CD14-positive monocyte (primary cell): Measurements from ENCODE around the gene TTC7B. TPM values are rescaled to one million over a fixed set of nuclear protein-coding genes. Genes with fewer than 3 reads are reported as not detected.

Experiments
- DNase-seq, 3 donors: peaks; one replicate each; pipeline ENCODE4 v3.0.0-alpha.2; 2011 to 2022
- H2AFZ ChIP-seq: 2 replicates; pipeline ENCODE4 v1.6.0; 2012; ENCODE audit warnings: mild to moderate bottlenecking, low read depth, low read length, inconsistent platforms; ENCODE audit not compliant: insufficient read depth, poor library complexity, severe bottlenecking
- H3K27ac ChIP-seq, 2 donors: 1 replicate in 1 of 2; 2 replicates in 1 of 2; pipeline ENCODE4 v1.5.1; 2012 to 2013; ENCODE audit warnings: low read length in 2 of 2, control low read depth in 1 of 2, inconsistent platforms in 1 of 2, low read depth in 1 of 2, mild to moderate bottlenecking in 1 of 2
- H3K27me3 ChIP-seq, 2 donors: one replicate each; pipeline versions ENCODE4 v1.6.0 to v1.6.1; 2011 to 2013; ENCODE audit warnings: low read length in 2 of 2; ENCODE audit not compliant: control insufficient read depth in 2 of 2, insufficient read depth in 2 of 2
- H3K36me3 ChIP-seq, 2 donors: replicated peaks in 1 of 2; 1 replicate in 1 of 2; 2 replicates in 1 of 2; pipeline versions ENCODE4 v1.5.1 to v1.6.1; 2012 to 2013; ENCODE audit warnings: low read length in 2 of 2, control low read depth in 1 of 2, inconsistent platforms in 1 of 2, mild to moderate bottlenecking in 1 of 2; ENCODE audit not compliant: insufficient read depth in 2 of 2, control insufficient read depth in 1 of 2
- H3K4me1 ChIP-seq, 2 donors: 1 replicate in 1 of 2; 2 replicates in 1 of 2; pipeline versions ENCODE4 v1.5.1 to v1.6.1; 2012 to 2013; ENCODE audit warnings: low read length in 2 of 2, control low read depth in 1 of 2, inconsistent platforms in 1 of 2, mild to moderate bottlenecking in 1 of 2, moderate library complexity in 1 of 2; ENCODE audit not compliant: insufficient read depth in 2 of 2, control insufficient read depth in 1 of 2
- H3K4me2 ChIP-seq: replicated peaks from 2 replicates; pipeline ENCODE3; 2012; ENCODE audit warnings: low read length, moderate library complexity, mild to moderate bottlenecking; ENCODE audit not compliant: poor library complexity, severe bottlenecking; ENCODE audit errors: extremely low read depth
- H3K4me3 ChIP-seq, 3 experiments: fragments of 200-600 bp in 1 of 3; sonication (generic) in 1 of 3; replicated peaks in 1 of 3; 1 replicate in 2 of 3; 2 replicates in 1 of 3; pipeline ENCODE4 v1.5.1; 2011 to 2013; ENCODE audit warnings: low read length in 3 of 3, mild to moderate bottlenecking in 3 of 3, control low read depth in 2 of 3, low read depth in 2 of 3, inconsistent platforms in 1 of 3, moderate library complexity in 1 of 3
- H3K79me2 ChIP-seq: 2 replicates; pipeline ENCODE4 v1.6.0; 2012; ENCODE audit warnings: mild to moderate bottlenecking, control low read depth, inconsistent platforms, low read length, moderate library complexity; ENCODE audit not compliant: insufficient read depth
- H3K9ac ChIP-seq: 2 replicates; pipeline ENCODE4 v1.6.0; 2017; ENCODE audit warnings: low read length, mild to moderate bottlenecking; ENCODE audit not compliant: insufficient read depth, poor library complexity, severe bottlenecking
- H3K9me3 ChIP-seq, 2 donors: replicated peaks in 1 of 2; 1 replicate in 1 of 2; 2 replicates in 1 of 2; pipeline versions ENCODE4 v1.5.1 to v1.6.1; 2012 to 2013; ENCODE audit warnings: low read length in 2 of 2, control low read depth in 1 of 2; ENCODE audit not compliant: control insufficient read depth in 1 of 2, insufficient read depth in 1 of 2
- H4K20me1 ChIP-seq: 2 replicates; pipeline ENCODE4 v1.6.0; 2012; ENCODE audit warnings: mild to moderate bottlenecking, low read length, control low read depth, moderate library complexity; ENCODE audit not compliant: insufficient read depth
- H3K27ac Mint-ChIP-seq, 7 donors: one replicate each; pipeline ENCODE4 v1.8.0; 2020; ENCODE audit warnings: mild to moderate bottlenecking in 7 of 7, mixed read lengths in 7 of 7, moderate library complexity in 6 of 7, inconsistent platforms in 2 of 7
- H3K27me3 Mint-ChIP-seq, 3 donors: one replicate each; pipeline ENCODE4 v1.8.0; 2021 to 2022; ENCODE audit warnings: low read depth in 3 of 3, mild to moderate bottlenecking in 3 of 3, mixed read lengths in 3 of 3, moderate library complexity in 3 of 3, inconsistent platforms in 1 of 3
- H3K36me3 Mint-ChIP-seq, 2 donors: one replicate each; pipeline ENCODE4 v1.8.0; 2020; ENCODE audit warnings: mixed read lengths in 2 of 2, inconsistent platforms in 1 of 2, mild to moderate bottlenecking in 1 of 2
- H3K4me1 Mint-ChIP-seq: one replicate; pipeline ENCODE4 v1.8.0; 2020; ENCODE audit warnings: mild to moderate bottlenecking, mixed read lengths
- H3K4me3 Mint-ChIP-seq, 2 donors: one replicate each; pipeline ENCODE4 v1.8.0; 2020; ENCODE audit warnings: mild to moderate bottlenecking in 2 of 2, mixed read lengths in 2 of 2, moderate library complexity in 1 of 2
- H3K9me3 Mint-ChIP-seq, 7 donors: one replicate each; pipeline ENCODE4 v1.8.0; 2020 to 2022; ENCODE audit warnings: mixed read lengths in 7 of 7, mild to moderate bottlenecking in 6 of 7, moderate library complexity in 6 of 7, inconsistent platforms in 2 of 7
- WGBS: methylation state at CpG from one replicate; pipeline ENCODE4 v1.1.5; 2013; ENCODE audit warnings: missing lambda C conversion rate; ENCODE audit not compliant: insufficient coverage; 5-methylcytosine and 5-hydroxymethylcytosine counted together
- intact Hi-C, 2 donors: fragments of 100-400 bp; cut with micrococcal nuclease; formaldehyde crosslinking; loops; one replicate each; pipeline versions ENCODE4 v1.15.0 to v1.15.1; 2023
- polyA plus RNA-seq, 3 donors: library from polyadenylated mRNA; depleted of rRNA in 1 of 3; unstranded in 2 of 3; stranded (reverse) in 1 of 3; fragments of 300-500 nt in 2 of 3; fragments of >200 nt in 1 of 3; fragmentation: Illumina TruSeq in 2 of 3; gene quantifications; 1 replicate in 2 of 3; 2 replicates in 1 of 3; pipeline ENCODE4 v1.2.3, GENCODE V29; 2012 to 2021
- TF ChIP-seq, protein P1 (sequence below): fragments of 200-600 bp; IDR thresholded peaks from one replicate; pipeline ENCODE4 v1.8.0; 2022; ENCODE audit warnings: antibody characterized with exemption, mild to moderate bottlenecking

The TTC7B gene
- polyA plus RNA-seq, 3 donors, result 0.87 to 2.6 (median 1.2) TPM

DNA sequence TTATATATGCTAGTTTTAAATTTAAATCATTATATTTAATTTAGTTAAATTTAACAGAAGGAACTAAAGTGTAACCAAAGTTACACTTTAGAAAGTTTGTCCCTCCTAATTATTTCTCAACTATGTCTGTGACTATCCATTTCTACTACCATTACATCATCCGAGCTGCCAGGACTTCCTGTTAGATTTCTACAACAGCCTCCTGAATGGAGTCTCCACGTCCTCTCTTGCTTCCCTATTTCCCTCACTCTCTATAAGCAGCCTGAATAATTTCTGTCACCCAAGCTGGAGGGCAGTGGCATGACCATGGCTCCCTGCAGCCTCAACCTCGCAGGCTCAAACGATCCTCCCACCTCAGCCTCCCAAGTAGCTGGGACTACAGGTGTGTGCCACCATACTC lies 84.1 kb downstream of the TTC7B start:
- peak overlapping the region; percentile 52 for H3K4me2 ChIP-seq
- Mint-ChIP-seq H3K4me1 (peaks cover 28% of the 10 kb centered on the region), H3K27me3 (peaks cover 0 to 1% (median 0%) of the 10 kb centered on the region in 3 donors), H3K36me3 (peaks cover 0 to 2% of the 10 kb centered on the region in 2 donors), H3K27ac (peak overlapping the region; percentile 80 to 94 (median 93)), H3K9me3 (no peaks in the 10 kb centered on the region), H3K4me3 (peak overlapping the region in 1 of 2 donors; percentile 51)
- no peaks in the 10 kb centered on the region for H3K27me3 ChIP-seq
- H3K36me3 ChIP-seq, result no peaks in the 10 kb centered on the region
- H3K79me2 ChIP-seq, result no peaks in the 10 kb centered on the region
- peak overlapping the region in 1 of 3 experiments; percentile 38 for H3K4me3 ChIP-seq
- TF ChIP-seq, protein P1, sequence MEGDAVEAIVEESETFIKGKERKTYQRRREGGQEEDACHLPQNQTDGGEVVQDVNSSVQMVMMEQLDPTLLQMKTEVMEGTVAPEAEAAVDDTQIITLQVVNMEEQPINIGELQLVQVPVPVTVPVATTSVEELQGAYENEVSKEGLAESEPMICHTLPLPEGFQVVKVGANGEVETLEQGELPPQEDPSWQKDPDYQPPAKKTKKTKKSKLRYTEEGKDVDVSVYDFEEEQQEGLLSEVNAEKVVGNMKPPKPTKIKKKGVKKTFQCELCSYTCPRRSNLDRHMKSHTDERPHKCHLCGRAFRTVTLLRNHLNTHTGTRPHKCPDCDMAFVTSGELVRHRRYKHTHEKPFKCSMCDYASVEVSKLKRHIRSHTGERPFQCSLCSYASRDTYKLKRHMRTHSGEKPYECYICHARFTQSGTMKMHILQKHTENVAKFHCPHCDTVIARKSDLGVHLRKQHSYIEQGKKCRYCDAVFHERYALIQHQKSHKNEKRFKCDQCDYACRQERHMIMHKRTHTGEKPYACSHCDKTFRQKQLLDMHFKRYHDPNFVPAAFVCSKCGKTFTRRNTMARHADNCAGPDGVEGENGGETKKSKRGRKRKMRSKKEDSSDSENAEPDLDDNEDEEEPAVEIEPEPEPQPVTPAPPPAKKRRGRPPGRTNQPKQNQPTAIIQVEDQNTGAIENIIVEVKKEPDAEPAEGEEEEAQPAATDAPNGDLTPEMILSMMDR, result no peak
- H3K9me3 ChIP-seq, result no peaks in the 10 kb centered on the region
- intact Hi-C loops, result no loop called here
- no peak overlapping the region for H2AFZ ChIP-seq
- peaks cover 24 to 28% of the 10 kb centered on the region in 2 donors for H3K4me1 ChIP-seq
- H4K20me1 ChIP-seq, result no peaks in the 10 kb centered on the region
- WGBS, result 0% methylated on average over 2 of the region's 4 CpGs
- no peak overlapping the region for H3K9ac ChIP-seq
- peak; percentile 80 to 95 (median 90) for DNase-seq
- peak overlapping the region; percentile 76 to 77 for H3K27ac ChIP-seq

DNA sequence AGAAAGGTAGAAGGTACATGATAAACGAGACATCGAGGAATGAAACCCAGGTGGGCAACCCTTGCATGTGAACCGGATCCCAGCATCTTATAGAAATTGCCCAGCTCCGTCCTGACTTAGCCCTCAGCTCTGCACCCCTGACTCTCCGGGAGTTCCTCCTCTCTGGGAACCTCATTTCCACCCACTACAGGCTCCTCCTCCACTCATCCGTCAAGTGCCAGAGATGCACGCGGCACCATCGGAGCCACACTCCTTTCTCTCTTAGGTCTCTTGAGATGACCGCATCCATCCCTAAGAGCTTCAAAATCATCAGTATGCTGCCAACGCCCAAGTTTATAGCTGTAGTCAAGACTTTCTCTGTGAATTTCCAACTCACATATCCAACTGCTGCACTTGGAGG lies 84.7 kb downstream of the TTC7B start:
- intact Hi-C loops, result no loop called here
- Mint-ChIP-seq H3K36me3 (peaks cover 0 to 2% of the 10 kb centered on the region in 2 donors), H3K27ac (peak overlapping the region; percentile 83 to 94 (median 89)), H3K9me3 (no peaks in the 10 kb centered on the region), H3K27me3 (peaks cover 0 to 1% (median 0%) of the 10 kb centered on the region in 3 donors), H3K4me3 (no peak overlapping the region), H3K4me1 (peaks cover 28% of the 10 kb centered on the region)
- peak overlapping the region in 1 of 3 experiments; percentile 24 for H3K4me3 ChIP-seq
- H3K27me3 ChIP-seq, result no peaks in the 10 kb centered on the region
- H3K36me3 ChIP-seq, result no peaks in the 10 kb centered on the region
- H3K9me3 ChIP-seq, result no peaks in the 10 kb centered on the region
- H3K27ac ChIP-seq, result peak overlapping the region; percentile 29 to 77
- H3K4me2 ChIP-seq, result peak overlapping the region; percentile 52
- H2AFZ ChIP-seq, result no peak overlapping the region
- no peaks in the 10 kb centered on the region for H4K20me1 ChIP-seq
- H3K9ac ChIP-seq, result no peak overlapping the region
- DNase-seq, result no peak
- TF ChIP-seq, protein P1, result no peak
- H3K79me2 ChIP-seq, result no peaks in the 10 kb centered on the region
- WGBS, result 91% methylated on average over 9 of the region's 11 CpGs
- H3K4me1 ChIP-seq, result peaks cover 24 to 28% of the 10 kb centered on the region in 2 donors
